Activated CD8-positive, alpha-beta memory T cell treated with anti-CD3 and anti-CD28 coated beads, Interleukin-2, amount 50 U/mL, for 48 hours (primary cell): Measurements from ENCODE around the gene CLK1.
A peak's percentile ranks its signal among the peaks of the same experiment; 100 is the strongest.
"Not testable (repeated sequence)": the region's sequence is repeated elsewhere in the genome, so short reads cannot be mapped to it uniquely, and the experiment has no call there.

Source experiments
- DNase-seq: peaks from one replicate; pipeline ENCODE4 v3.0.0-alpha.2; 2020

Gene CLK1

DNA sequence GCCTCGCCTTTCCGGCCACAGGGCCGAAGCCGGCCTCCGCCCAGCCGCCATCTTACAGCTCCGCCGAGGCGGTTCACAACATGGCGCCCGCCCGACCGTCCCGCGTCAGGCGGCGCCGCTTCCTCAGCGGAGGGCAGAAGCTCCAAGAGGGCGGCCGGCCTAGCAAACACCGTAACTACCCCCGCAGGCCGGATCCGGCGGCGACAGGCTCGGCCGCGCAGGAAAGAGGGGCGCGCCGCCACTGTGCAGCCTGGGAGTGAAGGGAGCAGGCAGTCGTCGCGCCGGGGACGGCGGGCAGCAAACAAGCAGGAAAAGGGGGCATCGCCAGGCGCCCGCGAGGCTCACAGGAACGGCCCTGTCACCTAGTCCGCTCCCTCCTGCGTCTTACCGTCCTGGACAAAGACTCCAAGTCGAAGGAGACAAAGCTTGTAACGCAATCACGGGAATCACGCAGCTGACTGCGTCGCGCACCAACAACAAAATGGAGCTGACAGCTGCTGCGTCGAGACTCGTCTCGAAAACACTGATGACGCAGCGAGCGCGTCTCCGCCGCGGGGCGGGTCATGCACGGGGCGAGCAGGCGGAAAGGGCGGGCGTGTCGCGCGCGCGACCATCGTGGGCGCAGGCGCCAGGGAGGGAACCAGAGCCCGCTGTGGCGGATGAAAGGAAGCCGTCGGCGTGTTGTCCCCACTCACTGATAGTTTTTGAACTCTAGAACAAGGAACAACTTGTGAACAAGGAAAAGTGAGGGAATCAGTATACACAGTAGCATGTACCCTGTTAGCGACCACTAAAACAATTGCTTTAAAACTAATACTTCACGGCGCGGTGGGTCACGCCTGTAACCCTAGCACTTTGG lies at the start of gene CLK1:
Gene CLK1, minus strand, starts transcription at position 483 of the 859 bp plus-strand sequence. CDS start 2,796 bp downstream, outside the sequence.
- DNase-seq, result peak; percentile 98

- no peak for DNase-seq
These were observed 49.2 kb upstream of the CLK1 start for GRCh38 chr2:200913654-200914053.

GRCh38 chr2:200909958-200910357 lies 45.5 kb upstream of the CLK1 start:
- DNase-seq, result no peak

DNA sequence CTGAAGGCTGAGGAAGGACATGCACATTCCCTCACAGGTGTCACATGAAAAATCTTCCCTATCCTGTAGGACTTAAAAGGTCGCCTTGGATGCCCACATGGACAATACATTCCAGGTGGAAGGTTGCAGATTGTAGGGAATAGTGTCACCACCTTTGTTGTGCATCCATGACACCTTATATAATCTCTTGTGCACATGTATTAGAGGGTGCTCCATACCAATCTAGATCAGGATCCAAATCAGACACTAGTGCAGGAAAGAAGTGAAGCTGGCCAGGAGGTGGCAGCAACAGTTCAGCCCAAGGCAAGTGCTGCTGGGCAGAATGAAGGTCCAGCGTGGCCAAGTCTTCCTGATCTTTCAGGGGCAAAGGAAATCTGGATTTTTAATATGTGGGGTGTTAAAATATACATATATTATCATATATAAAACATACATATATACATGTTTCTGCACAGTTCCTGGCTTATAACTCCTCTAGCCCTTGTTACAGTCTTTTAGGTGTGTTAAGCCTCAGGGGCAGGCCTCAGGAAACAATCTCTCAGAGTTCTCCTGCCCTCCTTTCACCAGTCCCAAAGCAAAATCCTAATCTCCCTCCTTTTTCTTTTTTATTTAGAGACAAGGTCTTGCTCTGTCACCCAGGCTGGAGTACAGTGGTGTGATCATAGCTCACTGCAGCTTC lies 41.3 kb upstream of the CLK1 start:
- DNase-seq, result no peak

DNA sequence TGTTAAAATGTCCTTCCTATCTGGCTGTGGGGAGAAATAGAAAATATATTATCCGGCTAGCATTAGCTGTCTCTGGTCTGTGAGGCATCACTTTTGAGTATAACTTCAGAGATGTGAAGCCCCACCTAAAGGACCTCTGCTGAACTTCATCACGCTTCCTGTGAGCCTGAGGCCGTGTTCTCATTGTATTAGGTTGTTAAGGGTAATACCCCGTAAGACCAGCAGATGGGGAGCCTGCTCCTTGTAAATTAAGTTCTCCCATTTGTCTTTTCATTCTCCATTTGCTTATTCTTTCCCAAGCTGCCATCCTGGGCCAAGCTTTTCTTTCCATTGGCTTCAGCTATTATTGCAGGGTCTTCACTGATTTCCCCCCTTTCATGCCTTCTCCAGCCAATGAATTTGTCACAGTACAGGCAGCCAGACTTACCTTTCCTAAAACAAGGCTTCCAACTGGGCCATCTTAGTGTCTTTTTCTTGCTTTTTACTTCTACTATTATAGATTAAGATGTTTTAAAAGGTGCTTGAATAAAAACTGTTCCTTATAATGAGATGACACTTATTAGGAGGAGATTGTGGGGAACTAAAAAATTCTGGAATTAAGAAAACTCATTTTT lies 37.1 kb upstream of the CLK1 start:
- DNase-seq, result peak; percentile 71

GRCh38 chr2:200899482-200899881 lies 35.0 kb upstream of the CLK1 start:
- DNase-seq, result no peak

DNA sequence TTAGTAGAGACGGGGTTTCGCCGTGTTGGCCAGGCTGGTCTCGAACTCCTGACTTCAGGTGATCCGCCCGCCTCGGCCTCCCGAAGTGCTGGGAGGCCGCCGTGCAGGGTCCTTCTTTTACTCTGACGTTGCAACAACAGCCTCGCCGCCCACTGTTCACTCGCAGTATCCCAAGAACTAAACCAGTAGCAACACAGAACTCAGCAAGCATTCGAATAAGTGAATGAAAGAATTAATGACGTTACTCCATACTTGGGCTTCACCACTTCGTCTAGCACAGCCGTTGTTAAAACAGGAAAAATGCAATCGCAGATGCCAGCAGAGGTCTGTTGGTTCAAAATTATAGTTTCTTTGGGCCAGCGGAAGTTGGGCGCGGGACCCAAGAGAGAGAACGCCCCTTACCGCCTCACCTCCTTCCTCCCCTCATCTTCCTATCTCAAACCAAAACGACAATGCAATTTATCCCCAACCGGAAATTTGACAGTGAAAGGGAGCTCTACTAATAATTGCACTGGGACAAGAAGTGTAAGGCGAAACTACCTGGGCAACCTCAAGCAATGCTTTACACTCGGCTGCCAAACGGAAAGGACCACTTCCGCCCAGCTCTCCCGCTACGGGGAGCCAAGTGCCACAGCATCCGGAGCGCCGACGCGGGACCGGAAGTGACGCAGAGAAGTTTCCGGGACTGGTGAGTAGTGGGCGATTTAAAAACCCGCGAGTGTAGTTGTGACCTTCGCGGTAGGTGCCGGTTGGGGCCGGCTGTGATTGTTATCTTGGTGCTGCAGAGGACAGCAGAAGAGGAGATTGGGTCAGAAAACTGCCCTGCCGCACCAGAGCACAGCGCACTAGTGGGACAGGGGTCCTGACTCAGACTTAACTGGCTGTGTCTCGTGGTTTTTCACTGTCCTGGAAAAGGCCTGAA lies 24.5 kb upstream of the CLK1 start, which contains the start of the genes NIF3L1 and PPIL3:
Gene NIF3L1, plus strand, starts transcription at position 668 of the 922 bp plus-strand sequence. CDS start 2,573 bp downstream, outside the sequence.
Gene PPIL3, minus strand, starts transcription at position 374 of the 922 bp plus-strand sequence. CDS start 1,462 bp downstream, outside the sequence.
- DNase-seq, result peak; percentile 99

DNA sequence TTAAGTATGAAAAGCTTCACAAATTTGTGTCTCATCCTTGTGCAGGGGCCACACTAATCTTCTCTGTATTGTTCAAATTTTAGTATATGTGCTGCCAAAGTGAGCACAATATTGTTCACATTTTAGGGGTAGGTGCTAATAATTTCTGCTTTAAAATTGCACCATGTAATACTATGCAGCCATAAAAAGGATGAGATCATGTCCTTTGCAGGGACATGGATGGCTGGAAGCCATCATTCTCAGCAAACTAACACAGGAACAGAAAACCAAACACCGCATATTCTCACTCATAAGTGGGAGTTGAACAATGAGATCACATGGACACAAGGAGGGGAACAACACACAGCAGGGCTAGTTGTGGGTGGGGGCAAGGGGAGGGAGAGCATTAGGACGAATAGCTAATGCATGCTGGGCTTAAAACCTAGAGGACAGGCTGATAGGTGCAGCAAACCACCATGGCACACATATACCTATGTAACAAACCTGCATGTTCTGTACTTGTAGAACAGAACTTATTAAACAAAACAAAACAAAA lies 17.3 kb upstream of the CLK1 start:
- not testable (repeated sequence) for DNase-seq

- DNase-seq, result no peak
These were observed 13.9 kb upstream of the CLK1 start for GRCh38 chr2:200878289-200878880.

DNA sequence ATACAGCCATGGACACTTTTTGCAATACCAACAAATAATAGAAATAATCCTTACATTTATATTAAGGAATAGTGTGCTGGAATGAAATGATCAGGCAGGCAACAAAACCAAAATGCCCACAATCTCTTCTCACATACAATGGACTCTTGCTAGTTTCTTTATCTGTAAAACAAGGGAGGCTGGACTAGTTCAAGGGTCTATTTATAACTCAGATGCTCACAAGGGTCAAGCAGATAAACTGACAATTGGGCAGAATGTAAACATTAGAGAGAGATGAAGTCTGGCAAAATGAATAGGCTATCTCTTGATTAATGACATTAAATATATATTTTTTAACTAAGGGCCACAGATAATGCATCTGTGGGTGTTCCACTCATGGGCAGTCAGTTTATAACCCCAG lies 13.0 kb upstream of the CLK1 start:
- no peak for DNase-seq

DNA sequence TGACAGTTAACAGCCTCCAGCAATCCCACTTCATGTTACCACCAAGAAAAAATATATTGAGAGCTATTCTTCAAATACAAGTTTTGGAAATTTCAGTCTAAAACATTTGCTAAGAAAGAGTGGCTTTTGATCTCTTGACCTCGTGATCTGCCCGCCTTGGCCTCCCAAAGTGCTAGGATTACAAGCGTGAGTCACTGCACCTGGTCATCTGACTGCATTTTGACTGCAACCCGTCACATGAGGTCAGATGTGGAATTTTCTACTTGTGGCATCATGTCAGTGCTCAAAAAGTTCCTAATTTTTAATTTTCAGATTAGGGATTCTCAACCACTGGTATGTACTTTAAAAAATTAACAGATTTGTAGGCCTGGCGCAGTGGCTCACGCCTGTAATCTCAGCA lies 9.1 kb upstream of the CLK1 start:
- no peak for DNase-seq

DNA sequence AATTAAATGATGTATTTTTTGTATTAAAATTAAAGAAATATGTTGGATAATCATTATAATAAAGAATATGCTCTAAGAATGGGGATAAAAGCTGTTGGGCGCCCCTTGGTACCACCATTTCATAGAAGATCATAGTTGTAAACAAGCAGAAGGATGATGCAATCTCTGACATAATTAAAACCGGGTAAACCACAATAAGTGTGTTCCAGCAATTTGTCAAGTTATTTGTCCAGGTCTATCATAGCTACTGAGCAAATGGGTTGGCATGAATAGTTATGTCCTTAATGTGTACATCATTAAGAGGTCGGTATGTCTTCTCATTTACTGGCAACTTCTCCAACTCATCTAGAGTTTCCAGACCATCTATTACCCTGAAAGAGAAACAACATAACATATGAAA lies 6.7 kb upstream of the CLK1 start:
- DNase-seq, result no peak

DNA sequence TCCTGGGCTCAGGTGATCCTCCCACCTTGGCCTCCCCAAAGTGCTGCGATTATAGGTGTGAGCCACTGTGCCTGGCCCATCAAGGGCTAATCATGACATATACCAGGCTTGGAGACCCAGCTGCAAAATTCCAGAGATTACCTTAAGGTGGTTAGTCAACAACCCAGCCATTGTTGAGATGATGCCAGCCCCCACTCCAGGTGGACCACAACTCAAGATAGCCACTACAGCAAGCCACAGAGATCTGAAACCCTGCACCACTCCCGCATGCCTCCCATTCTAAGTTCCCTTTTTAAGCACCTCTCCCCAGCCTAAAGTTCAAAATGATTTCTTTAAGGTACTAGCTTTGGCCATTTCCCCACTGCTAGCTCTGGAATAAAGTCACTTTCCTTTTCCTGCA lies 4.6 kb upstream of the CLK1 start:
- DNase-seq, result no peak

DNA sequence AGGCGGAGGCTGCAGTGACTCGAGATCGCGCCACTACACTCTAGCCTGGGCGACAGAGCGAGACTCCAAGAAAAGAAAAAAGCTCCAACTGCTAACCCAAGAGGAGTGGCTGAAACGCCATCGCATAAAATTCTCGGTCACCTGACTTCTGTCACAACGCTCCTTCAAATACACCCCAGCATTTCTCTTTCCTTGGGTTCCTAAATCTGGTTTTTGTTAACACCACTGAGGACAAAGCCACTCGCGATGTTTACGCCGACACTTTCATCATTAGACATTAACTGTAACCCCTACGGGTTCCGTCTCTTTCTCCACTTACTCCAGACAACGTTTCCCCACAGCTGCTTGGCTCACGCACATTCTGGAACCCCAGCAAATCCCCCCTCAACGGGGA lies 679 bp downstream of the CLK1 start:
- no peak for DNase-seq

- DNase-seq, result peak; percentile 75
These were observed 1.9 kb downstream of the CLK1 start for GRCh38 chr2:200862532-200863000.

DNA sequence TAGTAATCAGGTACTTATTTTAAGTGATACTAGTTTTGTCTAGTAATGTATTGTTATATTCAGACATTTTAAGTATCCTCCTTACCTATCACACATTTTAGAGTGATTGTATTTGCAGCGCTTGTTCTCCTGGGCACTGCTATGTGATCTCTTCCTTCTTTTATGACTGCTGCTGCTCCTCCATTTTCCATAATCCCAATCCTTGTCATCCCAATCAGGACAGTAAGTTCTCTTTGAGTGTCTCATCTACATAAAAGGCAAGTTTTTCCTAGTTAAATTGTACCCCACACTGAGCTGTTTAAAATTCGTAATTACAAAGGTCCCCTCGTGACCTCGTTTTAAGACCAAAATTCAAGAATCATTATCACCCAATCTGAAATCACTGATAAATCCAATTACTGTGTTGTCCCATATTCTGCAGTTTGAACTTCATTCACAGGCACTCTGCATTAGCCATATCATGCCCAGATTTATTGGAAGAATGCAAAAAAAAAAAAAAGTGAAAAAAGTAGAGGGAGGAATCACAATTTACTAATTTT lies 2.8 kb downstream of the CLK1 start:
- no peak for DNase-seq

- DNase-seq, result no peak
These were observed 4.2 kb downstream of the CLK1 start for GRCh38 chr2:200860092-200860795.

- no peak for DNase-seq
These were observed 7.7 kb downstream of the CLK1 start for GRCh38 chr2:200856806-200857205.

- no peak for DNase-seq
These were observed 11.9 kb downstream of the CLK1 start for GRCh38 chr2:200852605-200853004.

DNA sequence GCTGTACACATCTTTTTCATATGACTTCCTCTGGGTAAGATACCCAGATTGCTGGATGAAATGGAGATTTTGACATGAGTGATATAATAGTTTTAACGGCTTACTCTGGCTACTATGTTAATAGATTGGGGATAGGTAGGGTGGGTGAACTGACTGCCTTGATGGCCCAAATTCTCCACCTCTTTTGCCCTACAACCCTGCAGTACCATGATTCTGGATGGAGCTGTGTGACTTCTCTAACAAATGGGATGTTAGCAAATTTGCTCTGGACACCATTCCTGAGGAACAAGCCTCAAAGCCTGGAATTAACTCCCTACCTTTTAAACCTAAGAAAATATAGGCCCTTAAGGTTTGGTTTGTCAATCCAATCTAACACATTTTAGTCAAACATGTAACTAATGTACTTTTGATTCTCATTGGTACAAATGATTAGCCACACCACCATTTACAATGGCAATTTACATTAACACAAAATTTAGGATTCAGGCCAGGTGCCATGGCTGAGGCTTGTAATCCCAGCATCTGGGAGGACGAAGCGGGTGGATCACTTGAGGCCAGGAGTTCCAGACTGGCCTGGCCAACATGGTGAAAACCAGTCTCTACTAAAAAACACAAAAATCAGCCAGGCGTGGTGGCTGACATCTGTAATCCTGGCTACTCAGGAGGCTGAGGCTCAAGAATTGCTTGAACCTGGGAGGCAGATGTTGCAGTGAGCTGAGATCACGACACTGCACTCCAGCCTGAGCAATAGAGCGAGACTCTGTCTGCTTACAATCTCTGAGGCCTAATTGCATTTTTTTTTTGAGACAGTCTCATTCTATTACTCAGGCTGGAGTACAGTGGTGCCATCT lies 12.8 kb downstream of the CLK1 start:
- DNase-seq, result no peak
